GM18498 (cell line): ENCODE data around the gene ZNF300.
"Not testable (repeated sequence)": the region's sequence is repeated elsewhere in the genome, so short reads cannot be mapped to it uniquely, and the experiment has no call there.

Experiments used
- ATAC-seq: cut with Tn5 transposase; IDR thresholded peaks from one replicate; pipeline ENCODE4 v1.9.1; 2021; ENCODE audit warnings: mild to moderate bottlenecking, moderate library complexity; ENCODE audit not compliant: unreplicated experiment

ZNF300 gene

DNA sequence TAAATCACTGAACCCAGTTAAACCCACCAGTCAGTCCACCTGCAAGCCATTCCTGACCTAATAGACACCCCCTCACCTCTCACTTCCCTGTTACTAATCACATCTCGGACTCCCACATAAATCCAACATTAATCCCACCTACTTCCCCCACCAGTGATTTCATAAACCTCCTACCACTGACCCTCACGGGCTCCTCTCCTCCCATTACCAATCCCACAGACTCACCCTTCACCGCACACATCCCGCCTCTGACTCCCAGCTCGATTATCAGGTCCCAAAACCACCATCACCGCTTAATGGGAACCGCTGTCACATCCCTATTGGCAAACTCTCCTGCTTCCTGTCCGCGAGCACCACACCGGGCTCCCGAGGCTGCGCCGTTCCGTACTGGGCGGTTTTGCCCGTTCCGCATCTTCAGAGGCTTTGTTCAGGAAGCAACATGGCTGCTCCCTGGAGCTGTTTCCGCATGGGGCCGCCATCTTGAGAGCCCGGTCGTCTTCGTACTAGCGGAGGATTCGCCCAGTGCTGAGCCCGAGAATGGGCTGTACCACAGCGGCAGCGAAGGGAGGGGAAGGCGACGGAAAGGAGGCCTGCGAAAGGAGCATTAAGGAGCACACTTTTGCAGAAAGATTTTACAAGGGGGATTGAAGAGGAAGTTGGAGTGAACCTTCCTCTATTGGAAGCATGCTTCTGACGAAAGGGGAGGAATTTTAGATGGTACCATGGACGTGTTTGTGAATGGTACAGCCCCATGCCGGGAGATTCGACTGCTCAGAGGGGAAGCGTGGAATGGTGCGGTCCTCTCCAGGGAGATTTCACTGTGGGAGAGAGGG lies at the start of gene ZNF300:
Gene ZNF300 (minus strand): TSS at position 502 of the 833 bp plus-strand sequence. CDS start 1,825 bp downstream, outside the sequence.
- ATAC-seq, result peak; percentile 65

GRCh38 chr5:150948539-150948938 lies 43.8 kb upstream of the ZNF300 start:
- ATAC-seq, result no peak

DNA sequence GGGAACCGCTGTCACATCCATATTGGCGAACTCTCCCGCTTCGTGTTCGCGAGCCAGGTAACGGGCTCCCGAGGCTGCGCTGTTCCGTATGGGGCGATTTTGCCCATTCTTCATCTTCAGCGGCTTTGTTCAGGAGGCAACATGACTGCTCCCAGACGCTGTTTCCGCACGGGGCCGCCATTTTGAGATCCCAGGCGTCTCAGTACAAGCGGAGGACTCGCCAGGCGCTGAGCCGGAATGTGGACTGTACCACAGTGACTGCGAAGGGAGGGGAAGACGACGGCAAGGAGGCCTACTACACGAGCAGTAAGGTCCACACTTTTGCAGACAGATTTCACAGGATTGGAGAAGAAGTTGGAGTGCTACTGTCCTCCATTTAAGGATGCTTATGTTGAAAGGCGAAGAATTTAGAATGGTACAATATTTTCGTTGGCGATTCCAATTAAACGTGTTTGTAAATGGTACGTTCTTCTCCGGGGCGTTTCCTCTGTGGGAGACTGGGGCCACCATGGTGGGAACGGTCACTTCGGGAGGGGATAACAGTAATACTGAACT lies 41.6 kb upstream of the ZNF300 start:
- no peak for ATAC-seq

GRCh38 chr5:150945947-150946346 lies 41.2 kb upstream of the ZNF300 start:
- ATAC-seq, result no peak

- ATAC-seq, result no peak
Observed at GRCh38 chr5:150945486-150945885, 40.7 kb upstream of the ZNF300 start.

DNA sequence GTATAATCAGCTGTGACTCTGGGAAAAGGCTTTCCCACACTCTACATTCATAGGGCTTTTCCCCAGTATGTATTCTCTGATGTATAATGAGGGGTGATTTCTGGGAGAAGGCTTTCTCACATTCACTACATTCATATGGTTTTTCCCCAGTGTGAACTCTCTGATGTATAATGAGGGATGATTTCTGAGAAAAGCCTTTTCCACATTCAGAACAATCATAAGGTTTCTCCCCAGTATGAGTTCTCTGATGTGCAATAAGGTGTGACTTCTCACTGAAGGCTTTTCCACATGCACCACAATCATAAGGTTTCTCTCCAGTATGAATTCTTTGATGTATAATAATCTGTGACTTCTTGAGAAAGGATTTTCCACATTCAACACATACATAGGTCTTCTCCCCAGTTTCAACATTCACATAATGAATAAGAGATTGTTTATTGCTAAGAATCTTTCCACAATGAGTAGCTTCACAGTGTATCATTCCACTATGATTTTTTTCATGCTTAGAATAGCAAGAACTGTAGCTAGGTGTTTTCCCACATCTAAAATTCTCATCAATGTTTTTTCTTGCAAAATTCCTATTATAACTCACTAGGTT lies 26.7 kb upstream of the ZNF300 start:
- ATAC-seq, result no peak

DNA sequence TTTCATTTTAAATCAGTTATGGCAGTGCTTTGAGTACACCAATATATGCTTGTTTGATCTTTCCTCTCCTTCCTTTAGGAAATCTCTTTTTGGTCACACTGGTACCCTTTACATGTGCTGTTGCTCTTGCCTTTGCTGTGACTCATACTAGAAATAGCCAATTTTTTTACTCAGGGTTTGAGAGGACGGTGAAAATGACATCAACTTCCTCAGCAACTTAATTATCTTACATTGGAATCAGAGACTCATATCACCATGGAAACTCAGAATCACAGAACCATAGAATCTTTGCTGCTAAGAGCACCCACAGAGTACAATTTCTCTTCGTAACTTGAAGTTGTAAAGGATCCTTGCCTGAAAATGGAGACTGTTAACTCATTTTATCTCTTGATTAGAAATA lies 13.8 kb upstream of the ZNF300 start:
- ATAC-seq, result no peak

DNA sequence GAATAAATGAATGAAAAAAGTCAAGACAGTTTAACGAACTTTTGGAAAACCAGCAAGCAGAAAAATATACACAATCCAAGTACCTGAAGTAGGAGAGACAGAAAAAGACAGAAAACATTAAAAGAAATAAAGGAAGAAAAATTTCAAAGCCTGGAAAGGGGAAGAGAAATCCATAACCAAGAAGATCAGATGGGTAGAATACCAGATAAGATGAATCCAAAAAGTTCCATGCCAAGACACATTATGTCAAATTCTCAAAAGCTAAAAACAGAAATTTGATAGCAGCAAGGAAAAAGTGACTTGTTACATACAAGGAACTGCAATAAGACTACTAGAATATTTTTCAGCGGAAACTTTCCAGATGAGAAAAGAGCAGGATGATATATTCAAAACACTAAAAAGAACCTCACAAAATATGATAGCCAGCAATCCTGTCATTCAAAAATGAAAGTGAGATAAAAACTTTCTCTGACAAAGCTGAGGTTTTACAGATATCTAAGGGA lies 7.6 kb upstream of the ZNF300 start:
- no peak for ATAC-seq

DNA sequence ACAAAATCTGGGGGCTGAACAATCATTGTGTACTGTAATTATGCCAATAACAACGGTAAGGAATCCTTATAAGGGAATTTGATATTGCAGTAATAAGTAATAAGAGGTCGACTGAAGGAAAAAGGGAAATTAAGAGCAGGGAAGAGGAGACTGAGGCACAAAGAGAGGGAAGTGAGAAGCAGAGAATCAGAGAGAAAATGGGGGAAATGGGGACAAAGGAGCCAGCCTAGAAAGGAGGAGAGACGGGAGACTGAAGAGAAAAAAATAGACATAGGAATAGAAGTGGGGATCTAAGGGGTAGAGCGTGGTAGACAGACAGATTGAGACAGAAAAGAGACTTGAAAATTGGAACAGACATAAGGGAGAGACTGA lies 518 bp upstream of the ZNF300 start:
- ATAC-seq, result no peak

GRCh38 chr5:150901446-150901845 lies 3.3 kb downstream of the ZNF300 start:
- no peak for ATAC-seq

DNA sequence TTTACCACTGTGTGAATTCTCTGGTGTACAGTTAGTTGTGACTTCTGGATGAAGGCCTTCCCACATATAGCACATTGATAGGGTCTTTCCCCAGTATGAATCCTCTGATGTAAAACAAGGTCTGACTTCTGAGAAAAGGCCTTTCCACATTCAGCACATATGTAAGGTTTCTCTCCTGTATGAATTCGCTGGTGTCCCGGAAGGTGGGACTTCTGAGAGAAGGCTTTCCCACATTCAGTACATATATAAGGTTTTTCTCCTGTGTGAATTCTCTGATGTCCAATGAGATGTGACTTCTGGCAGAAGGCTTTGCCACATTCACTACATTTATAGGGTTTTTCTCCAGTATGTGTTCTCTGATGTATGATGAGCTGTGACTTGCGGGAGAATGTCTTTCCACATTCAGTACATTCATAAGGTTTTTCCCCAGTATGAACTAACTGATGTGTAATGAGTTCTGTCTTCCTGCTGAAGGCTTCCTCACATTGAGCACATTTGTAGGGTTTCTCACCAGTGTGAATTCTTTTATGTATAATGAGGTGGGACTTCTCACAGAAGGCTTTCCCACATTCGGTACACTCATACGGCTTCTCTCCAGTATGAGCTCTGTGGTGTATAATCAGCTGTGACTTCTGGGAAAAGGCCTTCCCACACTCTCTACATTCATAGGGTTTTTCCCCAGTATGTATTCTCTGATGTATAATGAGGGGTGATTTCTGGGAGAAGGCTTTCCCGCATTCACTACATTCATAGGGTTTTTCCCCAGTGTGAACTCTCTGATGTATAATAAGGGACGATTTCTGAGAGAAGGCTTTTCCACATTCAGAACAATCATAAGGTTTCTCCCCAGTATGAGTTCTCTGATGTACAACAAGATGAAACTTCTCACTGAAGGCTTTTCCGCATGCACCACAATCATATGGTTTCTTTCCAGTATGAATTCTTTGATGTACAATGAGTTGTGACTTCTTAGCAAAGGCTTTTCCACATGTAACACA lies 9.1 kb downstream of the ZNF300 start:
- ATAC-seq, result no peak

DNA sequence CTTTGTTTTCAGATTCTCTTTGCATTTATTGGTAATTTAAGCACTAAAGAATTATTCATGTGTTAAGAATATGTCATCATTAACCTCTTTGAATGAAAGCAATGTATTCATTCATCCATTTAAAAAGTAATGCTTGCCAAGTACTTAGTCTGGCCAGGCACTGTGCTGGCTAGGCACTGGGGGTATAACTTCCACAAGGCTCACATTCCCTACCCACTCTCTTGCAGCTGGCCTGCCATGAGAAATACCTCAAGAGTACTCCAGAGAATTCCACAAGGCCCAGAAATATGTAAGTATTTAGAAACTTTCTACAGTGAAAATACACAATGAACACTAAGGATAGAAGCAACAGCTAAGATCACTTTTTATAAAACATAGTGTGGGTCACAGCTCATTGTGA lies 25.4 kb downstream of the ZNF300 start:
- no peak for ATAC-seq

GRCh38 chr5:150862070-150862469 lies 42.7 kb downstream of the ZNF300 start:
- no peak for ATAC-seq

DNA sequence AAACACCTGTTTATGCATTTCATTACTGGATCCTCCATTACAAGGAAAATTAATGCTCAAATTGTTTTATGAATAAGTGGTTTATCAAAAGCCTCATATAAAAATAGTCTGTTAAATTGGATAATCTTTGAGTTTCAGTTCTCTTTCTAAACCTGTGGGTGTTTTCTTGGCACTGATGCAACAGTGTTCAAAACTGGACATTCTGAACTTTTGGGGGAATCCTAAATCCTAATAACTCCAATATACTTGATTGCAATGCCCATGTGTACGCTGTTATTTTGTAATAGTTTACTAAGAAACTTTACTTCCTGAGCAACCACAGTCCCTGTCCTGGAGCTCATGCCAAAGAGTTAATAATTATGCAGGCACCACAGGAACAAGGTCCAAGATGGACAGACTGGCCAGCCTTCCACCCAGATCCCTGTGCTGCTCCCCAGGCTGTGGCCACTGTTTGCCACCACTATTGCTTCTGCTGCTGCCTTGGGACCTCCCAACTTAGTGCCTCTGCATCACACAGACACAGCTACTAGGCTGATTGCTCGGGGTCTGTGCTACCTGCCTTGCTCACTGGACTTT lies 44.4 kb downstream of the ZNF300 start:
- no peak for ATAC-seq

DNA sequence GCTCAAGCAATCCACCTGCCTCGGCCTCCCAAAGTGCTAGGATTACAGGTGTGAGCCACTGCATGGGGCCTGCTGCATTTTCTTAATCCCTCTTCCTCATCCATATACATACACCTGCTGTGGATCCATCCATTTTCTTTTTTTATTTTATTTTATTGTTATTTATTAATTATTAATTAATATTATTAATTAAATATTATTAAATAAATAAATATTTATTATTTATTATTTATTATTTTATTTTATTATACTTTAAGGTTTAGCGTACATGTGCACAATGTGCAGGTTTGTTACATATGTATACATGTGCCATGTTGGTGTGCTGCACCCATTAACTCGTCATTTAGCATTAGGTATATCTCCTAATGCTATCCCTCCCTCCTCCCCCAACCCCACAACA lies 48.1 kb downstream of the ZNF300 start:
- not testable (repeated sequence) for ATAC-seq

- peak; percentile 64 for ATAC-seq
Observed at GRCh38 chr5:150853561-150853960, 51.2 kb downstream of the ZNF300 start.

GRCh38 chr5:150851039-150851438 lies 53.7 kb downstream of the ZNF300 start:
- no peak for ATAC-seq

- no peak for ATAC-seq
Observed at GRCh38 chr5:150848271-150848670, 56.5 kb downstream of the ZNF300 start.

DNA sequence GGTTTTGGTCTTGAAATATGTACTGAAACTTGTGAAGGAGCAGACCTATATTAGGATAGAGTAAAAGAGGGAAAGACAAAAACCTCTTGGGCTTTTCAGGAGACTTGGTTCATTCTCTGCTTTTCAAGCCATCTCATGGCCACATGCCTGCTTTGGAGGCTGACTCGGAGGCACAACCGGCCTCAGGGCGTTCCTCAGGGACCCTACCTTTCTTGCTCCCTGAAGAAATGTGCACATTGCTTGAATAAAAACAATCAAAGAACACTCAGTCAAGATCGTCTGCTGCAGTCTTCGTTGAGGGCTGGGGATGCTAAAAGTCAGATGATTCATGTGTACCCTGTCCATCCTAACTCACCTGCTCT lies 57.5 kb downstream of the ZNF300 start:
- ATAC-seq, result peak; percentile 5

- peak; percentile 96 for ATAC-seq
Observed at GRCh38 chr5:150846654-150847333, 58.0 kb downstream of the ZNF300 start.
